Endometrial microvascular endothelial cells (primary cell): ENCODE measurements around the gene AGAP1. TPM values are rescaled to one million over a fixed set of nuclear protein-coding genes. Genes with fewer than 3 reads are reported as not detected.

Source experiments
- in situ Hi-C: cut with HindIII; loops from 2 replicates; pipeline ENCODE4 v1.10.0; 2017; ENCODE audit warnings: low sequenced_read_pairs, low pct_unique_long_range_greater_than_20kb; ENCODE audit errors: inconsistent ontology term
- total RNA-seq: library from RNA; depleted of rRNA; stranded (reverse); fragments of >200 nt; gene quantifications from one replicate; pipeline ENCODE4 v1.2.3, GENCODE V29; 2015; ENCODE audit errors: inconsistent ontology term

Gene AGAP1
- total RNA-seq, 1 donor from 2014 or later, result 19.4 TPM

GRCh38 chr2:235636546-235636945 is 142.7 kb downstream of the AGAP1 start:
- in situ Hi-C loops, result no loop called here

GRCh38 chr2:235637896-235638295 is 144.1 kb downstream of the AGAP1 start:
- in situ Hi-C loops, result no loop called here

- in situ Hi-C loops, result no loop called here
Measured at GRCh38 chr2:235638541-235639427, 144.9 kb downstream of the AGAP1 start.

GRCh38 chr2:235639428-235639773 is 145.6 kb downstream of the AGAP1 start:
- in situ Hi-C loops, result no loop called here

- in situ Hi-C loops, result no loop called here
Measured at GRCh38 chr2:235639885-235640284, 146.0 kb downstream of the AGAP1 start.

GRCh38 chr2:235640377-235640776 is 146.5 kb downstream of the AGAP1 start:
- in situ Hi-C loops, result no loop called here

- in situ Hi-C loops, result no loop called here
Measured at GRCh38 chr2:235640926-235641723, 147.3 kb downstream of the AGAP1 start.

GRCh38 chr2:235641956-235642355 is 148.1 kb downstream of the AGAP1 start:
- in situ Hi-C loops, result no loop called here

- in situ Hi-C loops, result no loop called here
Measured at GRCh38 chr2:235642446-235643098, 148.7 kb downstream of the AGAP1 start.

- in situ Hi-C loops, result no loop called here
Measured at GRCh38 chr2:235643680-235644511, 150.1 kb downstream of the AGAP1 start.

- in situ Hi-C loops, result no loop called here
Measured at GRCh38 chr2:235647264-235647663, 153.4 kb downstream of the AGAP1 start.

- in situ Hi-C loops, result no loop called here
Measured at GRCh38 chr2:235647877-235648276, 154.0 kb downstream of the AGAP1 start.

GRCh38 chr2:235649418-235649817 is 155.6 kb downstream of the AGAP1 start:
- in situ Hi-C loops, result no loop called here

- in situ Hi-C loops, result no loop called here
Measured at GRCh38 chr2:235651643-235652042, 157.8 kb downstream of the AGAP1 start.

GRCh38 chr2:235654103-235654813 is 160.4 kb downstream of the AGAP1 start:
- in situ Hi-C loops, result no loop called here

- in situ Hi-C loops, result no loop called here
Measured at GRCh38 chr2:235658351-235659174, 164.7 kb downstream of the AGAP1 start.

- in situ Hi-C loops, result no loop called here
Measured at GRCh38 chr2:235659767-235660322, 166.0 kb downstream of the AGAP1 start.
